ENCODE measurements around the gene CBR1.

Gene CBR1

GRCh38 chr21:36061445-36061844, 8.4 kb upstream of the CBR1 start:
- DNase-seq (ENCODE audit: low read depth): no peak
- no peak overlapping the region for H3K4me3 ChIP-seq (ENCODE audit: low read depth, low read length)
- no peak for TF ChIP-seq CTCF (conservative IDR thresholded peaks at IDR 0.05; ENCODE audit: low read depth, low read length)

- TF ChIP-seq CTCF (conservative IDR thresholded peaks at IDR 0.05; ENCODE audit: low read depth, low read length): no peak
These were observed 6.3 kb upstream of the CBR1 start for GRCh38 chr21:36063375-36064084.

GRCh38 chr21:36064085-36064460, 5.8 kb upstream of the CBR1 start:
- DNase-seq (ENCODE audit: low read depth): no peak
- H3K4me3 ChIP-seq (ENCODE audit: low read depth, low read length): no peak overlapping the region
- no peak for TF ChIP-seq CTCF (conservative IDR thresholded peaks at IDR 0.05; ENCODE audit: low read depth, low read length)

More at GRCh38 chr21:36063375-36064084, 6.3 kb upstream of the CBR1 start:
- DNase-seq (ENCODE audit: low read depth): no peak
- H3K4me3 ChIP-seq (ENCODE audit: low read depth, low read length): no peak overlapping the region

GRCh38 chr21:36065497-36066036, 4.3 kb upstream of the CBR1 start:
- TF ChIP-seq CTCF (conservative IDR thresholded peaks at IDR 0.05; ENCODE audit: low read depth, low read length): no peak
- H3K4me3 ChIP-seq (ENCODE audit: low read depth, low read length): no peak overlapping the region
- peak; percentile 74 for DNase-seq (ENCODE audit: low read depth)

- no peak overlapping the region for H3K4me3 ChIP-seq (ENCODE audit: low read depth, low read length)
- no peak for TF ChIP-seq CTCF (conservative IDR thresholded peaks at IDR 0.05; ENCODE audit: low read depth, low read length)
- DNase-seq (ENCODE audit: low read depth): no peak
These were observed 951 bp upstream of the CBR1 start for GRCh38 chr21:36068748-36069398.

- H3K4me3 ChIP-seq (ENCODE audit: low read depth, low read length): no peak overlapping the region
- no peak for TF ChIP-seq CTCF (conservative IDR thresholded peaks at IDR 0.05; ENCODE audit: low read depth, low read length)
- no peak for DNase-seq (ENCODE audit: low read depth)
These were observed 1.2 kb downstream of the CBR1 start for GRCh38 chr21:36070999-36071398.
